Gastroesophageal sphincter (tissue), 4 donors: ENCODE measurements around the gene ZNF30. TPM values are rescaled to one million over a fixed set of nuclear protein-coding genes. Genes with fewer than 3 reads are reported as not detected.
A peak's percentile ranks its signal among the peaks of the same experiment; 100 is the strongest.

Experiments
- ATAC-seq: fragments of 150-250 bp; one replicate; pipeline ENCODE4 v1.9.1; 2016; ENCODE audit warnings: mild to moderate bottlenecking, moderate library complexity
- H3K27ac ChIP-seq, 4 donors: fragments of 200-600 bp; sonication (generic) in 3 of 4; 1 replicate in 3 of 4; 2 replicates in 1 of 4; pipeline ENCODE4 v1.5.1; 2016 to 2019
- H3K27me3 ChIP-seq: fragments of 200-600 bp; sonication (generic); one replicate; pipeline ENCODE4 v1.5.1; 2019
- H3K36me3 ChIP-seq, 2 donors: fragments of 200-600 bp; sonication (generic); one replicate each; pipeline ENCODE4 v1.5.1; 2019; ENCODE audit warnings: control low read depth in 1 of 2
- H3K4me1 ChIP-seq, 3 donors: fragments of 200-600 bp; sonication (generic); 1 replicate in 2 of 3; 2 replicates in 1 of 3; pipeline ENCODE4 v1.5.1; 2016 to 2019; ENCODE audit warnings: control low read depth in 2 of 3
- H3K4me3 ChIP-seq, 2 donors: fragments of 200-600 bp; sonication (generic); one replicate each; pipeline ENCODE4 v1.5.1; 2019; ENCODE audit warnings: mild to moderate bottlenecking in 1 of 2, moderate library complexity in 1 of 2
- H3K9me3 ChIP-seq, 3 donors: fragments of 200-600 bp; sonication (generic); one replicate each; pipeline ENCODE4 v1.5.1; 2017 to 2019; ENCODE audit warnings: control low read depth in 2 of 3
- EP300 ChIP-seq: sonication (generic); formaldehyde crosslinking; IDR thresholded peaks from one replicate; pipeline ENCODE4 v1.6.1; 2017; ENCODE audit warnings: antibody characterized with exemption, mild to moderate bottlenecking
- POLR2A ChIP-seq, 2 donors: fragments of 450-650 bp; IDR thresholded peaks; one replicate each; pipeline ENCODE4 v1.6.1; 2017; ENCODE audit warnings: antibody characterized with exemption in 2 of 2, mild to moderate bottlenecking in 2 of 2, moderate library complexity in 1 of 2
- POLR2AphosphoS5 ChIP-seq: sonication (generic); formaldehyde crosslinking; IDR thresholded peaks from one replicate; pipeline ENCODE4 v1.6.1; 2017; ENCODE audit warnings: antibody characterized with exemption
- WGBS, 2 donors: methylation state at CpG; one replicate each; pipeline ENCODE4 v1.1.5; 2018; ENCODE audit warnings: low coverage in 1 of 2; 5-methylcytosine and 5-hydroxymethylcytosine counted together
- total RNA-seq, 4 donors: library from RNA; depleted of rRNA; stranded (reverse); fragments of >200 nt; gene quantifications; one replicate each; pipeline ENCODE4 v1.1.0, GENCODE V29; 2016
- TF ChIP-seq, protein P1 (sequence below), 4 experiments: fragments of 200-600 bp in 2 of 4; fragments of 450-650 bp in 2 of 4; sonication (generic) in 1 of 4; IDR thresholded peaks; one replicate each; pipeline ENCODE4 v1.5.1; 2017 to 2019; ENCODE audit warnings: antibody characterized with exemption in 4 of 4, mild to moderate bottlenecking in 2 of 4, moderate library complexity in 2 of 4

Gene ZNF30
- total RNA-seq, result 1 to 10 TPM in 3 of 4 donors, under 1 TPM in 1; 0.94 to 2.8 (median 2.4) TPM

DNA sequence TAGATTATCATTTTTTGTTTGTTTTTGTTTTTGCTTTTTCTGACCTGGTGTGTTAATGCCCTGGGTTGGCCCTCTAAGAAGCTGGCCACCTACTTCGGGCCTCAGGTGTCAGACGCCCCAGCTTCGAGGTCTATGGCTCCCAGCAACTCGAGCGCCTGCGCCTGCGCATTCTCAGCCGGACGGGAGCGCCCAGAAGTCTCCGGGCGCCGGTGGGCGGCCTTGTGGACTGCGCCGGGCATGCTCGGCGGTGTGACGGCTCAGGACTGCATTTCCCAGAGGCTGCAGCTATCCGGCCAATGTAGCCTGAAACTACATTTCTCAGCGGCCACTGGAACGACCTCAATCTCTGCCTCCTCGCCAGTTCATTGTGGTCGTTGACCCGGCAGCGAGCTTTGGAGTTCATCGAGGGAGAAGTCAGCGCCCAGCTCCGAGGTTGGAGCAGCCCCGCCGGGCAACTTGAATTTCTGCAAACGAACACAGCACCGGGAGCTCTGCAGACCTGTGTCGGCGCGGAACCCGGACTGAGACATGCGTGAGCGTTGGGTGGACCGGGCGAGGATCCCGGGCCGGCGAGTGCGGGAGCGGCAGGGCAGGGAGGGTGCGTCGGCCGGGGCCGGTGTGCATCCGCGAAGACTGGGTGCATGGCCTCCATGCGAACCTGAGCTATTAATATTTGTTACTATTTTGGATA lies at the start of gene ZNF30:
Gene ZNF30 (plus strand): TSS at position 219 of the 691 bp plus-strand sequence. CDS start 3,045 bp downstream, outside the sequence.
- Histone ChIP-seq H3K9me3 (no peaks in the 10 kb centered on the region), H3K4me3 (peak within 1 kb of the TSS; percentile 69 to 88), H3K27ac (peak within 1 kb of the TSS; percentile 65 to 86 (median 82)), H3K36me3 (peaks cover 0 to 21% of the 10 kb centered on the region in 2 donors), H3K27me3 (no peaks in the 10 kb centered on the region), H3K4me1 (peaks cover 3 to 20% (median 3%) of the 10 kb centered on the region in 3 donors)
- ATAC-seq, result peak; percentile 100
- TF ChIP-seq POLR2A (IDR thresholded peaks at IDR 0.05) (peak; percentile 15 to 28), POLR2AphosphoS5 (no peak), EP300 (no peak)
- TF ChIP-seq, protein P1, sequence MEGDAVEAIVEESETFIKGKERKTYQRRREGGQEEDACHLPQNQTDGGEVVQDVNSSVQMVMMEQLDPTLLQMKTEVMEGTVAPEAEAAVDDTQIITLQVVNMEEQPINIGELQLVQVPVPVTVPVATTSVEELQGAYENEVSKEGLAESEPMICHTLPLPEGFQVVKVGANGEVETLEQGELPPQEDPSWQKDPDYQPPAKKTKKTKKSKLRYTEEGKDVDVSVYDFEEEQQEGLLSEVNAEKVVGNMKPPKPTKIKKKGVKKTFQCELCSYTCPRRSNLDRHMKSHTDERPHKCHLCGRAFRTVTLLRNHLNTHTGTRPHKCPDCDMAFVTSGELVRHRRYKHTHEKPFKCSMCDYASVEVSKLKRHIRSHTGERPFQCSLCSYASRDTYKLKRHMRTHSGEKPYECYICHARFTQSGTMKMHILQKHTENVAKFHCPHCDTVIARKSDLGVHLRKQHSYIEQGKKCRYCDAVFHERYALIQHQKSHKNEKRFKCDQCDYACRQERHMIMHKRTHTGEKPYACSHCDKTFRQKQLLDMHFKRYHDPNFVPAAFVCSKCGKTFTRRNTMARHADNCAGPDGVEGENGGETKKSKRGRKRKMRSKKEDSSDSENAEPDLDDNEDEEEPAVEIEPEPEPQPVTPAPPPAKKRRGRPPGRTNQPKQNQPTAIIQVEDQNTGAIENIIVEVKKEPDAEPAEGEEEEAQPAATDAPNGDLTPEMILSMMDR (IDR thresholded peaks at IDR 0.05), result peak in 2 of 4 experiments; percentile 16 to 36
- 0 to 1% methylated on average over 3 to 19 of the region's 53 CpGs for WGBS, 2 donors

GRCh38 chr19:34879563-34879962 lies 47.1 kb upstream of the ZNF30 start:
- Histone ChIP-seq H3K4me1 (no peaks in the 10 kb centered on the region), H3K4me3 (no peak overlapping the region), H3K27me3 (peaks cover 5% of the 10 kb centered on the region), H3K36me3 (no peaks in the 10 kb centered on the region), H3K9me3 (peaks cover 0 to under 1% (median 0%) of the 10 kb centered on the region in 3 donors), H3K27ac (no peak overlapping the region)
- no peak for ATAC-seq
- TF ChIP-seq POLR2A (IDR thresholded peaks at IDR 0.05) (no peak), EP300 (no peak)
- TF ChIP-seq, protein P1 (IDR thresholded peaks at IDR 0.05), result no peak

DNA sequence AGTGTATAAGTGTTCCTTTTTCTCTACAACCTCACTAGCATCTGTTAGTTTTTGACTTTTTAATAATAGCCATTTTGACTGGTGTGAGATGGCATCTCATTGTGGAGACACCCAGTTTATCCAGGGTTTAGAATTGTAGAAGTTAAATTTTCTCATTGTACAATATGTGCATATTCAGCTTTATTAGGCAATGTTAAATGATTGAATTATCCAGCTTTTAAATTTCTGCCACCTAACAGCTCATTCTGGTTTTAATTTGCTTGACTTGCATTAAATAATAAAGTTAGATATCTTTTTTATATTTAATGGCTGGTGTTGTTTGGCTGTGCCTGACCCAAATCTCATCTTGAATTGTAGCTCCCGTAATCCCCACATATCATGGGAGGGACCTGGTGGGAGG lies 46.7 kb upstream of the ZNF30 start:
- no peak overlapping the region for H3K4me3 ChIP-seq
- H3K27ac ChIP-seq, result no peak overlapping the region
- ATAC-seq, result no peak
- peaks cover 5% of the 10 kb centered on the region for H3K27me3 ChIP-seq
- H3K4me1 ChIP-seq, result no peaks in the 10 kb centered on the region
- WGBS, 2 donors, result 89 to 100% methylated on average over 1 of the region's 1 CpG
- H3K9me3 ChIP-seq, result peaks cover 0 to 5% (median 0%) of the 10 kb centered on the region in 3 donors
- no peaks in the 10 kb centered on the region for H3K36me3 ChIP-seq
- TF ChIP-seq, protein P1 (IDR thresholded peaks at IDR 0.05), result no peak
- no peak for TF ChIP-seq EP300
- no peak for TF ChIP-seq POLR2AphosphoS5
- TF ChIP-seq POLR2A (IDR thresholded peaks at IDR 0.05), result no peak

DNA sequence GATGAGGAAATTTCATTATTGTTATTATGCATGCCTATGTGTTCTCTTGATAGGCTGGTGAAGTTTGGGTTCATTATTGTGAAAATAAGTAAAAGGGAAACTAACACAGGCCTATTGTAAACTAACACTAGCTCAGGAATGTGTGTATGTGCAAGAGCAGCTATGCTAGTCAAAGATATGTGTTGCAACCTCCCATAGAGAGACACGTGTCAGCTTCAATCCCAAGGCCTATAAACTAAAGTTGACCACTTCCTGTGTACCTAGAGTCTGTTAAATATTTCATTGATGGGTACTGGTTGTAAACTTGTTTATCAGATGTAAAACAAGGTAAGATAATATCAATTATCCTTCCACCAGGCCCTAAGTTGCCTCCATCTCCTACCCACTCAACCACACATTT lies 44.7 kb upstream of the ZNF30 start:
- TF ChIP-seq, protein P1 (IDR thresholded peaks at IDR 0.05), result no peak
- no peak for TF ChIP-seq EP300
- no peak for TF ChIP-seq POLR2AphosphoS5
- no peak for TF ChIP-seq POLR2A (IDR thresholded peaks at IDR 0.05)
- H3K36me3 ChIP-seq, result no peaks in the 10 kb centered on the region
- ATAC-seq, result no peak
- WGBS, 2 donors, result 50 to 67% methylated on average over 1 of the region's 1 CpG
- no peak overlapping the region for H3K4me3 ChIP-seq
- peaks cover 5% of the 10 kb centered on the region for H3K27me3 ChIP-seq
- H3K9me3 ChIP-seq, result peaks cover 0 to 22% (median 0%) of the 10 kb centered on the region in 3 donors
- H3K27ac ChIP-seq, result no peak overlapping the region
- no peaks in the 10 kb centered on the region for H3K4me1 ChIP-seq

DNA sequence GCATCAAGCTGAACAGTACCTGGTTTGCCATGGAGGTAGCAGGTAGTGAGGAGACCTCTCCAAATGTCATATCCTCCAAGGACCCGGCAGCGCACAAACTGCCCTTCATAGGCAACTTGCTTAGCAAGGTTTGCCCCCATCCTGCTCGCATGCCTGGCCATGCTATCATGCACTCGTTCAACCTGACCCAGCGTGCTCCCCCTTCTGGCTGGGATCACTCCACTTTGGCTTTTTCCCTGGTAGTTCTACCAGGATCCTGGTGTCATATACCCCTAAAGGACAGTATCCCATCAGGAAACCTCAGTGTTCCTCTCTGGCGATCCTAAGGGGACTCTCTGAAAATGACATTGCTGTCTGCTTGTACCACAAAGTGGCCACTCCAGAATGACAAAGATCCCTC lies 38.6 kb upstream of the ZNF30 start:
- H3K36me3 ChIP-seq, result no peaks in the 10 kb centered on the region
- WGBS, 2 donors, result 85 to 90% methylated on average over 2 to 6 of the region's 6 CpGs
- peaks cover 0 to 40% (median 0%) of the 10 kb centered on the region in 3 donors for H3K9me3 ChIP-seq
- ATAC-seq, result no peak
- no peaks in the 10 kb centered on the region for H3K4me1 ChIP-seq
- no peak overlapping the region for H3K4me3 ChIP-seq
- TF ChIP-seq, protein P1 (IDR thresholded peaks at IDR 0.05), result no peak
- TF ChIP-seq EP300 (no peak), POLR2AphosphoS5 (no peak), POLR2A (IDR thresholded peaks at IDR 0.05) (no peak)
- H3K27me3 ChIP-seq, result peaks cover 12% of the 10 kb centered on the region
- no peak overlapping the region for H3K27ac ChIP-seq
